ENCODE measurements around the gene NUDT15. TPM values are rescaled to one million over a fixed set of nuclear protein-coding genes. Genes with fewer than 3 reads are reported as not detected.
"Not testable (repeated sequence)": the region's sequence is repeated elsewhere in the genome, so short reads cannot be mapped to it uniquely, and the experiment has no call there.

The NUDT15 gene
- total and polyA plus RNA-seq, 8 donors: 0.89 to 22.5 (median 16.9) TPM; not detected in 1

DNA sequence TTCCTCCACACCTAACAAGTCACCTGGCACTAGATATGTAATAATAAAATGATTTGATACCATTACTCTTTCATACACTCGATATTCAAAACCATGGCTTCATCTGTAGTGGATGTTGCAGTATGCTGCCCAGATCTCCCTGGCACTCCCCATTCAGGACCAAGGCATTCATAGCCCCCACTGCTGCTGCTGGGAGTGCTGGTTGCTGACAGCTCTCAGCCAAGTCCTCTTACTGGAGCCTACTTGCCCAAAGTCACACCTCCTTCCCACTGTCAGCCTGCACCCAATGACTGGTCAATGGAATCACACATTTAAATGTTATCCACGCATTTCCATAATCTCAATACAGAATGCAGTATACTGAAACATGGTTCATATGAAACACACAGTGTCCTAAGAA is 40.1 kb upstream of the NUDT15 start:
- intact Hi-C loops (cut with DNase I; ENCODE audit: low total_unique reads): no loop called here
- Histone ChIP-seq H3K4me1 (peaks cover 14 to 50% (median 34%) of the 10 kb centered on the region in 4 donors), H3K9me3 (no peaks in the 10 kb centered on the region), H3K36me3 (peaks cover 0 to 34% (median 27%) of the 10 kb centered on the region in 4 donors), H3K27ac (no peak overlapping the region), H3K27me3 (no peaks in the 10 kb centered on the region), H3K4me3 (no peak overlapping the region)
- WGBS, 5 donors: 93 to 96% (median 95%) methylated on average over 2 of the region's 2 CpGs
- TF ChIP-seq EP300 (IDR thresholded peaks at IDR 0.05) (no peak), POLR2AphosphoS5 (IDR thresholded peaks at IDR 0.05) (no peak), POLR2A (IDR thresholded peaks at IDR 0.05) (no peak)
- TF ChIP-seq, protein P1, sequence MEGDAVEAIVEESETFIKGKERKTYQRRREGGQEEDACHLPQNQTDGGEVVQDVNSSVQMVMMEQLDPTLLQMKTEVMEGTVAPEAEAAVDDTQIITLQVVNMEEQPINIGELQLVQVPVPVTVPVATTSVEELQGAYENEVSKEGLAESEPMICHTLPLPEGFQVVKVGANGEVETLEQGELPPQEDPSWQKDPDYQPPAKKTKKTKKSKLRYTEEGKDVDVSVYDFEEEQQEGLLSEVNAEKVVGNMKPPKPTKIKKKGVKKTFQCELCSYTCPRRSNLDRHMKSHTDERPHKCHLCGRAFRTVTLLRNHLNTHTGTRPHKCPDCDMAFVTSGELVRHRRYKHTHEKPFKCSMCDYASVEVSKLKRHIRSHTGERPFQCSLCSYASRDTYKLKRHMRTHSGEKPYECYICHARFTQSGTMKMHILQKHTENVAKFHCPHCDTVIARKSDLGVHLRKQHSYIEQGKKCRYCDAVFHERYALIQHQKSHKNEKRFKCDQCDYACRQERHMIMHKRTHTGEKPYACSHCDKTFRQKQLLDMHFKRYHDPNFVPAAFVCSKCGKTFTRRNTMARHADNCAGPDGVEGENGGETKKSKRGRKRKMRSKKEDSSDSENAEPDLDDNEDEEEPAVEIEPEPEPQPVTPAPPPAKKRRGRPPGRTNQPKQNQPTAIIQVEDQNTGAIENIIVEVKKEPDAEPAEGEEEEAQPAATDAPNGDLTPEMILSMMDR (IDR thresholded peaks at IDR 0.05): no peak
- DNase-seq: no peak

DNA sequence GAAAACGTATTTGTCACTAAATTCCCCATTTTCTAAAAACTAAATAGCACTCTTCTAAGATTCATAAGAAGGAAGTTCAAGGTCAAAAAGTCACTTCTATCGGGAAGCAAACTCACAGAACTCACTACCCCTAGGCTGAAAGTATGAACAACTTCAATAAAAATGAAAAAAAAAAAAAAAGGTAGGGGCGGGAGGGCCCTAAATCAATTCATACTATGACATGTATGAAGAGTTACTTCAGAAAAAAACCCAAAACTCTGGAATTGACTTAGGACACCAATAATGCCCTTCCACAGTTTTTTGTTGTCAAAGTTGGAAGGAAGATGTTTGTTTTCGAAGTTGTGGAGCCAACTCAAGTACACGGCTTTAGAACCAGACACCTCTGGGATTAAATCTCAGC is 37.6 kb upstream of the NUDT15 start:
- no peak for DNase-seq
- 36 to 41% (median 39%) methylated on average over 5 of the region's 5 CpGs for WGBS, 5 donors
- Histone ChIP-seq H3K4me3 (peak overlapping the region; percentile 66 to 99 (median 96)), H3K27ac (peak overlapping the region in 2 of 5 donors; percentile 91), H3K36me3 (peaks cover 0 to 16% (median 11%) of the 10 kb centered on the region in 4 donors), H3K4me1 (peaks cover 14 to 50% (median 34%) of the 10 kb centered on the region in 4 donors), H3K9me3 (no peaks in the 10 kb centered on the region), H3K27me3 (no peaks in the 10 kb centered on the region)
- intact Hi-C loops (cut with DNase I; ENCODE audit: low total_unique reads): no loop called here
- no peak for TF ChIP-seq EP300 (IDR thresholded peaks at IDR 0.05)
- TF ChIP-seq POLR2A (IDR thresholded peaks at IDR 0.05): no peak
- TF ChIP-seq, protein P1 (IDR thresholded peaks at IDR 0.05): no peak
- no peak for TF ChIP-seq POLR2AphosphoS5 (IDR thresholded peaks at IDR 0.05)

- Histone ChIP-seq H3K27ac (peak overlapping the region; percentile 67 to 91 (median 85)), H3K36me3 (peaks cover 0 to 13% (median 8%) of the 10 kb centered on the region in 4 donors), H3K4me3 (peak overlapping the region; percentile 66 to 99 (median 96)), H3K4me1 (peaks cover 14 to 50% (median 34%) of the 10 kb centered on the region in 4 donors), H3K27me3 (no peaks in the 10 kb centered on the region), H3K9me3 (no peaks in the 10 kb centered on the region)
- 0 to 1% (median 0%) methylated on average over 6 to 25 of the region's 25 CpGs for WGBS, 5 donors
- intact Hi-C loops (cut with DNase I; ENCODE audit: low total_unique reads): no loop called here
- DNase-seq: peak in 1 of 2 donors; percentile 27
- TF ChIP-seq EP300 (IDR thresholded peaks at IDR 0.05): no peak
- TF ChIP-seq POLR2AphosphoS5 (IDR thresholded peaks at IDR 0.05): no peak
- TF ChIP-seq, protein P1 (IDR thresholded peaks at IDR 0.05): no peak
- no peak for TF ChIP-seq POLR2A (IDR thresholded peaks at IDR 0.05)
Observed at GRCh38 chr13:48000559-48001113, 36.9 kb upstream of the NUDT15 start.

GRCh38 chr13:48001114-48001881 is 36.2 kb upstream of the NUDT15 start, which contains the start of gene SUCLA2:
SUCLA2 (minus strand) TSS chr13:48001273; CDS start chr13:48001269, 4 bp downstream.
- peaks cover 14 to 50% (median 34%) of the 10 kb centered on the region in 4 donors for H3K4me1 ChIP-seq
- intact Hi-C loops (cut with DNase I; ENCODE audit: low total_unique reads): no loop called here
- 5 to 14% (median 7%) methylated on average over 23 to 52 of the region's 52 CpGs for WGBS, 5 donors
- TF ChIP-seq, protein P1 (IDR thresholded peaks at IDR 0.05): no peak
- TF ChIP-seq EP300 (IDR thresholded peaks at IDR 0.05) (no peak), POLR2AphosphoS5 (IDR thresholded peaks at IDR 0.05) (peak; percentile 51 to 92 (median 66)), POLR2A (IDR thresholded peaks at IDR 0.05) (peak in 1 of 4 donors; percentile 15)
- H3K27ac ChIP-seq: peak within 1 kb of the TSS; percentile 67 to 91 (median 85)
- no peaks in the 10 kb centered on the region for H3K9me3 ChIP-seq
- peaks cover 0 to 6% (median 2%) of the 10 kb centered on the region in 4 donors for H3K36me3 ChIP-seq
- peak within 1 kb of the TSS; percentile 66 to 99 (median 96) for H3K4me3 ChIP-seq
- no peaks in the 10 kb centered on the region for H3K27me3 ChIP-seq
- peak; percentile 93 to 98 for DNase-seq

GRCh38 chr13:48001999-48002398 is 35.5 kb upstream of the NUDT15 start:
- H3K4me3 ChIP-seq: peak overlapping the region; percentile 66 to 99 (median 96)
- peak in 1 of 2 donors; percentile 15 for DNase-seq
- H3K36me3 ChIP-seq; intact Hi-C loops (cut with DNase I; ENCODE audit: low total_unique reads); H3K27me3 ChIP-seq; H3K9me3 ChIP-seq: not testable (repeated sequence)
- H3K27ac ChIP-seq: peak overlapping the region in 2 of 5 donors; percentile 91
- H3K4me1 ChIP-seq: peaks cover 14 to 44% (median 33%) of the 10 kb centered on the region in 4 donors
- 46 to 63% (median 54%) methylated on average over 5 of the region's 5 CpGs for WGBS, 5 donors

All from stomach (tissue), 9 donors.